Measurements from ENCODE around the gene BMAL2.

DNA sequence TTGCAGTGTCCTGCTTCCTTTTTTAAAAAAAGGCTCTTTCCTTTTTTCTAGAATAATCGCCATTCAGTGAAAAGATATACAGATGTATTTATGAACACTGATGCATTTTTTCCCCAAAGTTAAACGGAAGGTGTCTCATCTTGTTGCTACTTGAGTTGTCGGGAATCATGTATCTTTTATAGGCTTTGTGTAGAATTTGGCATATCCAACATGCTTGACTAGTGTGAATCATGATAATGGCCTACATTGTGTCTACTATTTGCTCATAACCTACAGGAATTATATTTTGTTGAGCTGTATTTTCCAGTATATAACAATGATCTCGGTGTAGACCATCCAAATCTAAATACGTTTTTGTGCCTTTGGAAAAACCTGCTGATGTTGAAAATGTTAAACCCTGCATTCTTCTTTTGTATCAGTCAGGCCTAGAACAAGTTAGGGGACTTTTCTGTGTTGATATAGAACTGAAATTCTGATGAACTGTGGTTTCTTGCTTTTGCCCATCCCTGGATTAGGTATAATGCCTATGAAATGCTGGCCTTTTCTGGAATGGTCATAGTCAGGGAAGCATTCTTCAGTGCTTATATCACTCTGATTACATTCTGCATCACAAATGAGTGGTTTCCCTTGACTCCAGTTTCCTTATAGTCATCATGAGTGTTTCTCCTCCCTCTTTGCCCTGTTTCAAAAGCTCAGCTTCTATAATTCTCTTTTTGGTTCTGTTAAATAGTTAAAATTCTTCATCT lies 10.8 kb downstream of the BMAL2 start:
- TF ChIP-seq CTCF (IDR thresholded peaks at IDR 0.05) (no peak), POLR2AphosphoS5 (IDR thresholded peaks at IDR 0.05) (no peak), POLR2A (IDR thresholded peaks at IDR 0.05) (no peak), EP300 (IDR thresholded peaks at IDR 0.05) (no peak)

Data from suprapubic skin (tissue), 4 donors.